ENCODE data around the gene CACNA2D3. TPM values are rescaled to one million over a fixed set of nuclear protein-coding genes. Genes with fewer than 3 reads are reported as not detected.
A peak's percentile ranks its signal among the peaks of the same experiment; 100 is the strongest.

CACNA2D3 gene
- total and polyA plus RNA-seq, 12 donors, result 0.51 to 43.5 (median 19.3) TPM

GRCh38 chr3:54424292-54424691, 301.9 kb downstream of the CACNA2D3 start:
- Histone ChIP-seq H3K36me3 (no peaks in the 10 kb centered on the region), H3K4me1 (no peaks in the 10 kb centered on the region), H3K27ac (no peak overlapping the region), H3K27me3 (no peaks in the 10 kb centered on the region), H3K9me3 (no peaks in the 10 kb centered on the region), H3K4me3 (no peak overlapping the region)
- DNase-seq (no peak), ATAC-seq (no peak)
- no peak for TF ChIP-seq CTCF (IDR thresholded peaks at IDR 0.05)
- intact Hi-C loops (cut with DNase I), result loop anchor here in 3 of 10 donors (10.0 kb wide), 4 partner anchors 431 to 1621 kb away; no protein-coding TSS in a partner anchor
- WGBS, 2 donors, result 52 to 53% methylated on average over 2 of the region's 2 CpGs

DNA sequence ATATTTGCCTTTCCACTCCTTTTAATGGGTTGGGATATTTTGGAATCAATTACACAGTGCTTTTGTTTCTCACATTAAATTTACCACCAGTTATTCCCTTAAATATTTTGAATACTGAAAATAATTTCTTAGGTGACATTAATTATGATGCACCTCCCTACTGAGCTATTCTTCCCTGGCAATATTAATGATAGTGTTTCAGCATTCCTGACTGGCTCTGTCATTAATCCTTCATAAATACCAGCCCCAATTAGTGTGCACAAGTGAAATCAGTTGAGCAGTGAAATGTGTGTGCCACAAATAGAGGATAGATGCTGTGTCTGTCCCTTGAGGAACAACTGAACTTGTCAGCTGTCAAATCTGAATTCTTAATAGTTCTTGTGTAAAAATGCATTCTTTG, 304.0 kb downstream of the CACNA2D3 start:
- intact Hi-C loops (cut with DNase I), result loop anchor here in 6 of 10 donors (5.0 to 10.0 kb wide), 7 partner anchors 426 to 1618 kb away; no protein-coding TSS in a partner anchor
- ATAC-seq (no peak), DNase-seq (no peak)
- H3K27me3 ChIP-seq, result no peaks in the 10 kb centered on the region
- H3K27ac ChIP-seq, result no peak overlapping the region
- TF ChIP-seq CTCF (IDR thresholded peaks at IDR 0.05), result no peak
- no peaks in the 10 kb centered on the region for H3K4me1 ChIP-seq
- no peak overlapping the region for H3K4me3 ChIP-seq
- H3K36me3 ChIP-seq, result no peaks in the 10 kb centered on the region
- no peaks in the 10 kb centered on the region for H3K9me3 ChIP-seq

- H3K9me3 ChIP-seq, result no peaks in the 10 kb centered on the region
- 88 to 90% methylated on average over 2 of the region's 2 CpGs for WGBS, 2 donors
- no peak for TF ChIP-seq CTCF (IDR thresholded peaks at IDR 0.05)
- DNase-seq (no peak), ATAC-seq (no peak)
- no peaks in the 10 kb centered on the region for H3K27me3 ChIP-seq
- no peak overlapping the region for H3K4me3 ChIP-seq
- H3K36me3 ChIP-seq, result no peaks in the 10 kb centered on the region
- H3K4me1 ChIP-seq, result no peaks in the 10 kb centered on the region
- H3K27ac ChIP-seq, result no peak overlapping the region
- intact Hi-C loops (cut with DNase I), result loop anchor here in 6 of 10 donors (5.0 to 10.0 kb wide), 7 partner anchors 425 to 1617 kb away; no protein-coding TSS in a partner anchor
Observed at GRCh38 chr3:54427501-54427900, 305.1 kb downstream of the CACNA2D3 start.

DNA sequence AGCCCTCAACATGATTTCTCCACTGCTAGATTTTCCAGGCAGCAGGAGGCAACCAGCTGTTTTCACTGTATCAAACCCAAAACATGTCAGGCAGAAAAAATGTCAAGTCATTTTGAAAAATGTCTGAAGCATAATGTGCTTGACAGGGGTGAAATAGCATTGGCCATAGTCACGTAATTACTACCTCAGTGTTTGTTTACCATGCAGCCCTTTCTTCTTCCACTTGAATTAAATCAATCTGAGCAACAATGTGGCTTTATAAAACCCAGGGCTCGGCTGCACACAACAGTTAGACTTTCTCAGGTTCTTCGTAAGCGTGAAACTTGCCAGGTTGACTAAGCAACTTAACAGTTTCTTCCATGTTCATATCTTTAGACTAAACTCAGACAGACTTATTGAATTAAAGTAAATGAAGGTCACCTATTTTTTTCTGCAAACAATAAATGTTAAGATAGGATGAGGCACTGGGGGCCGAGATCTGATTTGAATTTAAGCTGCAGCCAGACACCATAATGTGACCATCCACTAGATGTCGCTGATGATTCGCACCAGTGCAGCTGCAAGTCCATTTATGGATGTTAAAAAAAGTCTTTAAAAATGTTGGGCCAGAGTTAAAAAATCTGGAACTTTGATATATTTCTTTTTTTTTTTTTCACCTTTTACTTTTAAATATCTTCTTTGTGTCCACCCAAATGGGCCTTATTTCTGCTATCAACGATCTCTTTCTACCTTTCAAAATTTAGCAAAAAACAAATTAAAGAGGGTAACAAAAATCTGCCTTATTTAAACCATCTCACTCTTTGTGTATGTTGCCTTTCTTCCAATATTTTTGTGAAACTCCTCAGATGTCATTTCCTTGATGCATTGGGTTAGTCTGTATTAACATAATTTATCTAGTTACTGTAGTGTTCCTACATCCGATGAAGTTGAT, 305.9 kb downstream of the CACNA2D3 start:
- DNase-seq, result peak in 1 of 2 donors; percentile 48
- Histone ChIP-seq H3K36me3 (no peaks in the 10 kb centered on the region), H3K27me3 (no peaks in the 10 kb centered on the region), H3K4me1 (no peaks in the 10 kb centered on the region), H3K9me3 (no peaks in the 10 kb centered on the region), H3K27ac (no peak overlapping the region), H3K4me3 (no peak overlapping the region)
- peak in 2 of 8 donors; percentile 46 to 61 for ATAC-seq
- intact Hi-C loops (cut with DNase I), result loop anchor here in 6 of 10 donors (5.0 to 10.0 kb wide), 7 partner anchors 424 to 1617 kb away; no protein-coding TSS in a partner anchor
- TF ChIP-seq CTCF (IDR thresholded peaks at IDR 0.05), result peak; percentile 53 to 85 (median 81)
- 41 to 43% methylated on average over 9 of the region's 9 CpGs for WGBS, 2 donors
